ENCODE results near the gene ATOX1. TPM values are rescaled to one million over a fixed set of nuclear protein-coding genes. Genes with fewer than 3 reads are reported as not detected.
"Not testable (repeated sequence)": the region's sequence is repeated elsewhere in the genome, so short reads cannot be mapped to it uniquely, and the experiment has no call there.

ATOX1 gene
- total and polyA plus RNA-seq, 2 experiments from 2014 or later: 68.2 to 190 TPM

GRCh38 chr5:151733358-151734063, 24.9 kb downstream of the ATOX1 start:
- DNase-seq (ENCODE audit: low read depth in 1 of 2, low spot score in 1 of 2): no peak
- Histone ChIP-seq H3K27ac (no peak overlapping the region), H3K9me3 (ENCODE audit: low read depth) (no peaks in the 10 kb centered on the region), H3K36me3 (no peaks in the 10 kb centered on the region), H3K4me1 (ENCODE audit: low read depth) (no peaks in the 10 kb centered on the region), H3K4me3 (no peak overlapping the region), H3K27me3 (no peaks in the 10 kb centered on the region)
- no peak for TF ChIP-seq CTCF (IDR thresholded peaks at IDR 0.05; ENCODE audit: low read depth, low read length)

- H3K4me3 ChIP-seq: no peak overlapping the region
- no peak overlapping the region for H3K27ac ChIP-seq
- H3K9me3 ChIP-seq (ENCODE audit: low read depth): no peaks in the 10 kb centered on the region
- H3K36me3 ChIP-seq: no peaks in the 10 kb centered on the region
- TF ChIP-seq CTCF (IDR thresholded peaks at IDR 0.05; ENCODE audit: low read depth, low read length): no peak
- no peaks in the 10 kb centered on the region for H3K4me1 ChIP-seq (ENCODE audit: low read depth)
- no peaks in the 10 kb centered on the region for H3K27me3 ChIP-seq
- no peak for DNase-seq (ENCODE audit: low read depth in 1 of 2, low spot score in 1 of 2)
Measured at GRCh38 chr5:151730381-151730780, 28.1 kb downstream of the ATOX1 start.

- H3K36me3 ChIP-seq; H3K4me3 ChIP-seq; H3K27ac ChIP-seq; DNase-seq (ENCODE audit: low read depth in 1 of 2, low spot score in 1 of 2); H3K27me3 ChIP-seq; H3K4me1 ChIP-seq (ENCODE audit: low read depth); H3K9me3 ChIP-seq (ENCODE audit: low read depth): not testable (repeated sequence)
Measured at GRCh38 chr5:151729597-151729996, 28.8 kb downstream of the ATOX1 start.

- no peaks in the 10 kb centered on the region for H3K36me3 ChIP-seq
- H3K4me3 ChIP-seq: no peak overlapping the region
- H3K27ac ChIP-seq: no peak overlapping the region
- no peaks in the 10 kb centered on the region for H3K4me1 ChIP-seq (ENCODE audit: low read depth)
- H3K9me3 ChIP-seq (ENCODE audit: low read depth): no peaks in the 10 kb centered on the region
- DNase-seq (ENCODE audit: low read depth in 1 of 2, low spot score in 1 of 2): no peak
- no peaks in the 10 kb centered on the region for H3K27me3 ChIP-seq
- TF ChIP-seq CTCF (IDR thresholded peaks at IDR 0.05; ENCODE audit: low read depth, low read length): no peak
Measured at GRCh38 chr5:151724360-151724759, 34.1 kb downstream of the ATOX1 start.

GRCh38 chr5:151722546-151722945, 35.9 kb downstream of the ATOX1 start:
- Histone ChIP-seq H3K27ac (no peak overlapping the region), H3K9me3 (ENCODE audit: low read depth) (no peaks in the 10 kb centered on the region), H3K36me3 (no peaks in the 10 kb centered on the region), H3K4me3 (no peak overlapping the region), H3K4me1 (ENCODE audit: low read depth) (no peaks in the 10 kb centered on the region), H3K27me3 (no peaks in the 10 kb centered on the region)
- TF ChIP-seq CTCF (IDR thresholded peaks at IDR 0.05; ENCODE audit: low read depth, low read length): no peak
- no peak for DNase-seq (ENCODE audit: low read depth in 1 of 2, low spot score in 1 of 2)

GRCh38 chr5:151721812-151722391, 36.5 kb downstream of the ATOX1 start:
- H3K27me3 ChIP-seq: no peaks in the 10 kb centered on the region
- TF ChIP-seq CTCF (IDR thresholded peaks at IDR 0.05; ENCODE audit: low read depth, low read length): no peak
- no peak overlapping the region for H3K27ac ChIP-seq
- H3K4me3 ChIP-seq: no peak overlapping the region
- no peak for DNase-seq (ENCODE audit: low read depth in 1 of 2, low spot score in 1 of 2)
- no peaks in the 10 kb centered on the region for H3K36me3 ChIP-seq
- no peaks in the 10 kb centered on the region for H3K4me1 ChIP-seq (ENCODE audit: low read depth)
- H3K9me3 ChIP-seq (ENCODE audit: low read depth): no peaks in the 10 kb centered on the region
